ENCODE data around the gene AWAT2.

Gene AWAT2

DNA sequence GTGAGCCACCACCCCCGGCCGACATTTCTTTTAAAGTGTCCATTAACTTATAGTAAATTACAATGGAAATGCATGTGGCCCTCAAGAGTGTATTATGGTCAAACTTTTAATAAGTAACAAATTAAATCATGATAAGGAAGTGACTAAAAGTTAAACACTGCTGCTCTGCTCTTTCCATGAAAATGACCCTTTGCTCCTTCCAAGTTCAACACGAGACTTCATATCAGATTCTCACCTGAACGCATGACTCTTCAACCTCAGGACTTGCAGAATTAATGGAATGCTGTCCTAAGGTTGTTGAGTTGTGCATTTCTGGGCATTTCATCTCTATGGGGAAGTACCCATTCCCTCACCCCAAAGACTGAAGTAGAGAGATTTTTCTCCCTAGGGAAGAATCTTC is 27.1 kb downstream of the AWAT2 start:
- H3K27me3 ChIP-seq (ENCODE audit: low read depth, low read length) = no peaks in the 10 kb centered on the region
- no peaks in the 10 kb centered on the region for H3K79me2 ChIP-seq (ENCODE audit: low read length)
- H4K20me1 ChIP-seq (ENCODE audit: insufficient read depth, low read length) = no peaks in the 10 kb centered on the region
- H3K27ac ChIP-seq (ENCODE audit: low read length) = no peak overlapping the region
- H3K9me3 ChIP-seq (ENCODE audit: insufficient read depth, low read length) = no peaks in the 10 kb centered on the region
- no peak overlapping the region for H2AFZ ChIP-seq (ENCODE audit: low read depth, low read length)
- no peaks in the 10 kb centered on the region for H3K4me1 ChIP-seq (ENCODE audit: low read length)
- TF ChIP-seq CTCF (IDR thresholded peaks at IDR 0.05; ENCODE audit: low read depth, low read length) (no peak), EZH2phosphoT487 (IDR thresholded peaks at IDR 0.05; ENCODE audit: low read depth) (no peak)
- H3K36me3 ChIP-seq (replicated peaks; ENCODE audit: low read depth, low read length) = no peaks in the 10 kb centered on the region
- H3K9ac ChIP-seq (ENCODE audit: low read length) = no peak overlapping the region
- no peak overlapping the region for H3K4me3 ChIP-seq (ENCODE audit: low read length)
- H3K4me2 ChIP-seq (ENCODE audit: low read length) = no peak overlapping the region

DNA sequence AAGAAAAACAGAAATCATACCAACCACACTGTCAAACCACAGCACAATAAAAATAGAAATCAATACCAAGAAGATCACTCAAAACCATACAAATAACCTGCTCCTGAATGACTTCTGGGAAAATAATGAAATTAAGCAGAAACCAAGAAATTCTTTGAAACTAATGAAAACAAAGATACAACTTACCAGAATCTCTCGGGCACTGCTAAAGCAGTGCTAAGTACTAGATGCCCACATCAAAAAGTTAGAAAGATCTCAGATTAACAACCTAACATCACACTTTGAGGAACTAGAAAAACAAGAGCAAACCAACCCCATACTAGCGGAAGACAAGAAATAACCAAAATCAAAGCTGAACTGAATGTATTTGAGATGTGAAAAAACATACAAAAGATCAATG is 33.2 kb downstream of the AWAT2 start:
- no peaks in the 10 kb centered on the region for H3K27me3 ChIP-seq (ENCODE audit: low read depth, low read length)

DNA sequence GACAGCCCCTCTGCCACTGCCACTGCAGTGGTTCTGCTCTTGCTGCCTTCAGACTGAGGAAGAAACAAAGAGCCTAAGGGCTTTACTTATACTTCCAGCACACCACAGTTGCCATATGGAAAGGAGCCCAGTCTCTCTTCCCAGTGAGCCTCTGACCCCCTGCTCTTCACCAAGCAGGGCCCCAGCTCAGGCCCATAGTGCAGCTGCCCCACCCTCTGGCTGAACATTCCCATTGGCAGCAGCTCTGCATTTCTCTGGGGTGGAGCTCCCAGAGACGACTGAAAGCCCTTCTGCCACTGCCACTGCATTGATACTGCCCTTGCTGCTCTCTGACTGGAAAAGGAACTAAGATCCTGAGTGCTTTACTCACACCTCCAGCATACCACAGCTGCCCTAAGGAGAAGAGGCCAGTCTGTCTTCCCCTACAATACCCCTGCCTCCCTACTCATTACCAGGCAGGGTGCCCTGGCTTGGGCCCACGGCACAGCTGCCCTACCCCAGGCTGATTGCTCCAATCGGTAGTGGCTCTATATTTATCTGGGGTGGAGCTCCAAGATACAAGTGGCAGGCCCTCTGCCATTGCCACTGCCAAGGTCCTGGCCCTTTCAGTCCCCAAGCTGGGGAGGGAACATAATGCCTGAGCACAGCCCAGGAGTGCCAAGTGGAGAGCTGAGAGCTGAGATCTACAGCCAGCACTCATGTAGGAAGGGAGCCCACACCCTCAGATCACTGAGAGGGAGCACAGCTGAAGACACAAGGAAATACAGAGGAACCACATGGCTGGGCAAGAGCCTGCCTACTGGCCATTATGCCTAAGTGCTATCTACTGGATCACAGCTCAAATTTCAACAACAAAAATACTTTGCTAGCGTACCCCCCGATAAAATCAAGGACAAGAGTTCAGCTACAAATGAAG is 36.0 kb downstream of the AWAT2 start:
- no peaks in the 10 kb centered on the region for H3K9me3 ChIP-seq (ENCODE audit: insufficient read depth, low read length)
- no peak overlapping the region for H3K27ac ChIP-seq (ENCODE audit: low read length)
- no peaks in the 10 kb centered on the region for H3K27me3 ChIP-seq (ENCODE audit: low read depth, low read length)
- no peaks in the 10 kb centered on the region for H3K36me3 ChIP-seq (replicated peaks; ENCODE audit: low read depth, low read length)
- no peaks in the 10 kb centered on the region for H3K4me1 ChIP-seq (ENCODE audit: low read length)
- H3K79me2 ChIP-seq (ENCODE audit: low read length) = no peaks in the 10 kb centered on the region
- no peak overlapping the region for H3K4me2 ChIP-seq (ENCODE audit: low read length)
- H3K4me3 ChIP-seq (ENCODE audit: low read length) = no peak overlapping the region
- TF ChIP-seq EZH2phosphoT487 (IDR thresholded peaks at IDR 0.05; ENCODE audit: low read depth) = no peak
- no peak for TF ChIP-seq CTCF (IDR thresholded peaks at IDR 0.05; ENCODE audit: low read depth, low read length)
- H2AFZ ChIP-seq (ENCODE audit: low read depth, low read length) = no peak overlapping the region
- no peak overlapping the region for H3K9ac ChIP-seq (ENCODE audit: low read length)
- H4K20me1 ChIP-seq (ENCODE audit: insufficient read depth, low read length) = no peaks in the 10 kb centered on the region

More for the DNA sequence above, 33.2 kb downstream of the AWAT2 start:
- H3K4me2 ChIP-seq (ENCODE audit: low read length) = no peak overlapping the region
- no peak overlapping the region for H2AFZ ChIP-seq (ENCODE audit: low read depth, low read length)
- H3K4me1 ChIP-seq (ENCODE audit: low read length) = no peaks in the 10 kb centered on the region
- no peaks in the 10 kb centered on the region for H4K20me1 ChIP-seq (ENCODE audit: insufficient read depth, low read length)
- H3K4me3 ChIP-seq (ENCODE audit: low read length) = no peak overlapping the region
- H3K79me2 ChIP-seq (ENCODE audit: low read length) = no peaks in the 10 kb centered on the region
- H3K9me3 ChIP-seq (ENCODE audit: insufficient read depth, low read length) = no peaks in the 10 kb centered on the region
- H3K27ac ChIP-seq (ENCODE audit: low read length) = no peak overlapping the region
- H3K36me3 ChIP-seq (replicated peaks; ENCODE audit: low read depth, low read length) = no peaks in the 10 kb centered on the region
- no peak overlapping the region for H3K9ac ChIP-seq (ENCODE audit: low read length)
- TF ChIP-seq CTCF (IDR thresholded peaks at IDR 0.05; ENCODE audit: low read depth, low read length) (no peak), EZH2phosphoT487 (IDR thresholded peaks at IDR 0.05; ENCODE audit: low read depth) (no peak)

- no peaks in the 10 kb centered on the region for H3K27me3 ChIP-seq (ENCODE audit: low read depth, low read length)
- no peak overlapping the region for H3K4me2 ChIP-seq (ENCODE audit: low read length)
- H3K27ac ChIP-seq (ENCODE audit: low read length) = no peak overlapping the region
- no peak for TF ChIP-seq CTCF (IDR thresholded peaks at IDR 0.05; ENCODE audit: low read depth, low read length)
- TF ChIP-seq EZH2phosphoT487 (IDR thresholded peaks at IDR 0.05; ENCODE audit: low read depth) = no peak
- H3K9ac ChIP-seq (ENCODE audit: low read length) = no peak overlapping the region
- no peak overlapping the region for H2AFZ ChIP-seq (ENCODE audit: low read depth, low read length)
- H3K9me3 ChIP-seq (ENCODE audit: insufficient read depth, low read length) = no peaks in the 10 kb centered on the region
- no peak overlapping the region for H3K4me3 ChIP-seq (ENCODE audit: low read length)
- no peaks in the 10 kb centered on the region for H3K79me2 ChIP-seq (ENCODE audit: low read length)
- H3K36me3 ChIP-seq (replicated peaks; ENCODE audit: low read depth, low read length) = no peaks in the 10 kb centered on the region
- no peaks in the 10 kb centered on the region for H4K20me1 ChIP-seq (ENCODE audit: insufficient read depth, low read length)
- no peaks in the 10 kb centered on the region for H3K4me1 ChIP-seq (ENCODE audit: low read length)
These were observed 37.0 kb downstream of the AWAT2 start for GRCh38 chrX:70012756-70013155.

Measured in OCI-LY3 (cell line).